ENCODE data around the gene ARMC8. TPM values are rescaled to one million over a fixed set of nuclear protein-coding genes. Genes with fewer than 3 reads are reported as not detected.

ARMC8 gene
- total RNA-seq, 2 experiments from 2014 or later = 48.8 to 57.1 TPM

GRCh38 chr3:138289701-138290100 is 102.6 kb downstream of the ARMC8 start:
- Histone ChIP-seq H3K36me3 (ENCODE audit: insufficient read depth, low read length) (peaks cover 86% of the 10 kb centered on the region), H2AFZ (ENCODE audit: low read length) (no peak overlapping the region), H3K9me2 (ENCODE audit: insufficient read depth, low read length) (no peaks in the 10 kb centered on the region), H3K27ac (ENCODE audit: low read depth, low read length, poor library complexity, severe bottlenecking) (no peak overlapping the region), H4K20me1 (ENCODE audit: insufficient read depth, low read length) (no peaks in the 10 kb centered on the region), H3K4me1 (ENCODE audit: insufficient read depth, low read length, poor library complexity, severe bottlenecking) (no peaks in the 10 kb centered on the region), H3K79me2 (ENCODE audit: insufficient read depth, low read depth, low read length) (no peaks in the 10 kb centered on the region), H3K4me2 (ENCODE audit: low read length) (no peak overlapping the region), H3K9me3 (ENCODE audit: low read length) (no peaks in the 10 kb centered on the region), H3K4me3 (ENCODE audit: low read depth, low read length, poor library complexity, severe bottlenecking) (no peak overlapping the region)
- TF ChIP-seq EZH2phosphoT487 (IDR thresholded peaks at IDR 0.05; ENCODE audit: borderline replicate concordance, low read depth, low read length) (no peak), CTCF (conservative IDR thresholded peaks at IDR 0.05; ENCODE audit: low read length) (no peak)
- intact Hi-C loops (cut with micrococcal nuclease; ENCODE audit: unreplicated experiment) = no loop called here
- CTCF ChIA-PET (ENCODE audit: unreplicated experiment) = no interaction called here
- BruUV-seq (replicated peaks) = no TSS peak
- POLR2A ChIA-PET = no interaction called here
- no peak for DNase-seq (ENCODE audit: low spot score)

GRCh38 chr3:138296639-138297038 is 109.5 kb downstream of the ARMC8 start:
- H3K9me2 ChIP-seq (ENCODE audit: insufficient read depth, low read length) = no peaks in the 10 kb centered on the region
- intact Hi-C loops (cut with micrococcal nuclease; ENCODE audit: unreplicated experiment) = no loop called here
- BruUV-seq (replicated peaks) = no TSS peak
- H2AFZ ChIP-seq (ENCODE audit: low read length) = no peak overlapping the region
- peaks cover 47% of the 10 kb centered on the region for H3K4me1 ChIP-seq (ENCODE audit: insufficient read depth, low read length, poor library complexity, severe bottlenecking)
- H3K79me2 ChIP-seq (ENCODE audit: insufficient read depth, low read depth, low read length) = no peaks in the 10 kb centered on the region
- TF ChIP-seq CTCF (conservative IDR thresholded peaks at IDR 0.05; ENCODE audit: low read length) = no peak
- H3K9me3 ChIP-seq (ENCODE audit: low read length) = no peaks in the 10 kb centered on the region
- H3K36me3 ChIP-seq (ENCODE audit: insufficient read depth, low read length) = peaks cover 62% of the 10 kb centered on the region
- peak overlapping the region; percentile 77 for H3K27ac ChIP-seq (ENCODE audit: low read depth, low read length, poor library complexity, severe bottlenecking)
- peak overlapping the region; percentile 72 for H3K4me2 ChIP-seq (ENCODE audit: low read length)
- CTCF ChIA-PET (ENCODE audit: unreplicated experiment) = no interaction called here
- H3K4me3 ChIP-seq (ENCODE audit: low read depth, low read length, poor library complexity, severe bottlenecking) = peak overlapping the region; percentile 2
- POLR2A ChIA-PET = interaction anchor here (0.6 kb wide), 1 partner anchor 51 kb away, joined by 5 read pairs; no protein-coding TSS in a partner anchor
- H4K20me1 ChIP-seq (ENCODE audit: insufficient read depth, low read length) = no peaks in the 10 kb centered on the region
- peak; percentile 44 for DNase-seq (ENCODE audit: low spot score)

GRCh38 chr3:138297059-138297607 is 110.0 kb downstream of the ARMC8 start:
- H2AFZ ChIP-seq (ENCODE audit: low read length) = no peak overlapping the region
- DNase-seq (ENCODE audit: low spot score) = no peak
- no peaks in the 10 kb centered on the region for H3K9me3 ChIP-seq (ENCODE audit: low read length)
- BruUV-seq (replicated peaks) = no TSS peak
- no peaks in the 10 kb centered on the region for H3K9me2 ChIP-seq (ENCODE audit: insufficient read depth, low read length)
- H3K4me3 ChIP-seq (ENCODE audit: low read depth, low read length, poor library complexity, severe bottlenecking) = peak overlapping the region; percentile 47
- ChIA-PET CTCF (ENCODE audit: unreplicated experiment) (no interaction called here), POLR2A (interaction anchor here (0.5 to 0.6 kb wide), 2 partner anchors 52 to 72 kb away, joined by 5 to 9 read pairs; no protein-coding TSS in a partner anchor)
- H3K36me3 ChIP-seq (ENCODE audit: insufficient read depth, low read length) = peaks cover 62% of the 10 kb centered on the region
- no peaks in the 10 kb centered on the region for H4K20me1 ChIP-seq (ENCODE audit: insufficient read depth, low read length)
- H3K4me1 ChIP-seq (ENCODE audit: insufficient read depth, low read length, poor library complexity, severe bottlenecking) = peaks cover 47% of the 10 kb centered on the region
- TF ChIP-seq EZH2phosphoT487 (IDR thresholded peaks at IDR 0.05; ENCODE audit: borderline replicate concordance, low read depth, low read length) (no peak), CTCF (conservative IDR thresholded peaks at IDR 0.05; ENCODE audit: low read length) (no peak)
- H3K27ac ChIP-seq (ENCODE audit: low read depth, low read length, poor library complexity, severe bottlenecking) = peak overlapping the region; percentile 77
- intact Hi-C loops (cut with micrococcal nuclease; ENCODE audit: unreplicated experiment) = no loop called here
- peak overlapping the region; percentile 72 for H3K4me2 ChIP-seq (ENCODE audit: low read length)
- H3K79me2 ChIP-seq (ENCODE audit: insufficient read depth, low read depth, low read length) = no peaks in the 10 kb centered on the region
